HG02642 (cell line): ENCODE measurements around the gene PHB1.
"Not testable (repeated sequence)": the region's sequence is repeated elsewhere in the genome, so short reads cannot be mapped to it uniquely, and the experiment has no call there.

Experiments used
- ATAC-seq: cut with Tn5 transposase; IDR thresholded peaks from one replicate; pipeline ENCODE4 v1.9.1; 2021; ENCODE audit warnings: mild to moderate bottlenecking; ENCODE audit not compliant: unreplicated experiment, poor library complexity

PHB1 gene

DNA sequence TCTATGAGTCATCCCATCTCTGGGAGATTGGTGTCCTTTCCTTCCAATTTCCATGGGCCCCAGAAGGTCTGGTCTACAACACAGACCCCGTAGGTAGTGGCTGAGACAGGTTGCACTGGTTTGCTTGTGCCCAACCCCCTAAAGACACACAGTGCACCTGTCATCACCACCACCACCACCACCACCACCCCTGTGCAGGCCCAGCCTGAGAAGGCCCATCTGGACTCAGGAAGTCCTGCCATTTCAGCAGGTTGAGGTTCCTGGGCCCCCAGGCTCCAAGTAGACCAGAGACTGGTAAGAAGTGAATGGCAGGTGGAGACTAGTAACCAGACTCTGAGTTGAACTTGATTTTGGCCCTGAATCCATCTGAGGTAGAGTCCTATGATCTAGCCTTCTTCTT lies 25.9 kb upstream of the PHB1 start:
- ATAC-seq: no peak

DNA sequence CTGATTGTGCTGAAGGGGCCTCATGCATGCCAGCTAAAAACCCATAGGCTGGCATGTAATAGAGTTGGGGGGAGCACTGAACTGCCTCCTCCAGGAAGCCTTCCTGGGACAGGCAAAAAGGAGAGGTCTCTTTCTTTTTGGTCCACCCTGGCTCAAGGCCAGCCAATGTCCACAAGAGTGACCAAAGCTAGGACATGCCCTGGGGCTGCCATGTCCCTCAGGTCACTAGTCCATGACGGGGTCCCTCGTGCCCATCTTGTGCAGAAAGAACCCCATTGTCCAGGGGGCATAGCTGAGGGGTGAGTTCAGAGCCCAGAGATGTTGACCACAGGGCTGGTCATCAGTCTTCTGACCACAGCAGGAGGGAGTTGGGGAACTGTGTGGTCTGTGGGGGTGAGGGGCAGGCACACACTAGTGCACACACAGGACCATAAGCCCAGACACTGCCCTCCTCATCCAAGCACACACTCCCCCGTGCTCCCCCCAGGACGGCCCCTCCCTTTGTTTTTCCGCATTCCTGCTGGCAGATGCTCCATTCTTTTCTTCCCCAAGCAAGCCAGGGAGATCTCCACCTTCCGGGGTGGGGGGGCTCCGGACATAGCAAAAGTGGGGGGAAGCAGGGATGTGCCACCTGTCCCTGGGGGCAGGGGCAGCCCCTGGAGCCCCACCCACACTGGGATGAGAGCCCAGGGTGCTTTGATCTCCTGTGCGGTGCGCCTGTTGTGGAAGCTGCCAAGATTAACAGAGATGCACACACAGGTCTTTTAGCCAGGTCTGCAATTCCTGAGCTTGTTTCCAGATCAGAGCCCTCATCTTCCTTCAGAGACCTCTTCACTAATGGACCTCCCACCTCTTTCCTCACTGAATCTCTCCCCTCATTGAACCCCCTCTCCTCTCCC lies 25.2 kb upstream of the PHB1 start:
- ATAC-seq: no peak

DNA sequence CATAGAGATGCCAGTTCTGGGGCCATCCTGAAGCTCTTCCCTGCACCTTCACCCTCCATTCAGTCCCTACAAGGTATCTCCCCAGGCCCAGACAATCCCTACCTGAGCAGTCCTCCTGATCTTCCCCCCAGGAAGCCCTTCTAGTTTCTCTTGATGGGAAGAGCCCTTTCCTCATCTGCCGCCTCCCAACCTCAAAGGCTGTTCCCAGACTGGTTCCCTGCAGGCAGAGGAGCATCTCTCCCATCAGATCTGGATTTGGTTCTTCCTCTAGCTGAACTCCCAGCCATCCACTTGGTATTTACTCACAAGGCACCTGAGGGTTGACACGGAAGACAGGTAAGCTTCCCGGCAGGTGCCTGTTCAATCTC lies 24.6 kb upstream of the PHB1 start:
- ATAC-seq: no peak

DNA sequence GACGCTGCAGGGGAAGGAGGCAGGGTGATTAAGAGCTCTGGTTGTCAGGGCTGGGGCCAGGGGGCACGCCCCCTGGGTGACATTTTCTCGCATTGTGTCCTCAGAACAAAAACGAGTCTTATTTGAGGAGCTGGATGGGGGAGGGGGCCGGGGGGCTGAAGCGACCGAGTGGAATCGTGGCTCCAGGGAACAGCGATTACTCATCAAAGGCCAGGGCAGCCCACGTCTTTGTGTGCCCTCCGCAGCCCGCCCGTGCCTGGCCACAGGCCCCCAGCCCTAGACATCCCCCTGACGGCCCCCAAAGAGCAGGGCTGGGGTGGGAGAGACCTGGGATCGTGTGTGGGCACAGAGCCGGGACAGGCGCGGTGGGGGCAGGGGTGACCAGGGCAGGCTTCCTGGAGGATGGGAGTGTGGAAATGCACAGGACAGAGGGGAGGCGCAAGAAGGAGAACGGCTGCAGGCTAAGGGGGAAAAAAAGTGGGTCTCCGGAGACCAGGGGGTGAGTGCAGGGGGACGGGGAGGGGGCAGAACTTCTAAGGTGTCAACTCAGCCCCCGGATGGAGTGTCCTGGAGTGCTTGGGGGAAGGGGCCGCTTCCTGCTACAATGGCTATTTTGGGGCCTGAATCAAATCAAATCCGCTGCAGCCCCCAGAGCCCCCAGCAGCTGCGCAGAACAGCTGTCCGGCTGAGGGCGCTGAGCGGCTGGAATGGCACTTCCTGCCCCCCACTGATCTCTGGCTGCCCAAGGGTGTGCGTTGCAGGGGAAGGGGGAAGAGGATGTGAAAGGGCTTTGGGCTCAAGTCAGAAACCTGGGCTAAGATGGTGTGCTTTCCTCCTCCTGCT lies 24.0 kb upstream of the PHB1 start:
- peak; percentile 45 for ATAC-seq

DNA sequence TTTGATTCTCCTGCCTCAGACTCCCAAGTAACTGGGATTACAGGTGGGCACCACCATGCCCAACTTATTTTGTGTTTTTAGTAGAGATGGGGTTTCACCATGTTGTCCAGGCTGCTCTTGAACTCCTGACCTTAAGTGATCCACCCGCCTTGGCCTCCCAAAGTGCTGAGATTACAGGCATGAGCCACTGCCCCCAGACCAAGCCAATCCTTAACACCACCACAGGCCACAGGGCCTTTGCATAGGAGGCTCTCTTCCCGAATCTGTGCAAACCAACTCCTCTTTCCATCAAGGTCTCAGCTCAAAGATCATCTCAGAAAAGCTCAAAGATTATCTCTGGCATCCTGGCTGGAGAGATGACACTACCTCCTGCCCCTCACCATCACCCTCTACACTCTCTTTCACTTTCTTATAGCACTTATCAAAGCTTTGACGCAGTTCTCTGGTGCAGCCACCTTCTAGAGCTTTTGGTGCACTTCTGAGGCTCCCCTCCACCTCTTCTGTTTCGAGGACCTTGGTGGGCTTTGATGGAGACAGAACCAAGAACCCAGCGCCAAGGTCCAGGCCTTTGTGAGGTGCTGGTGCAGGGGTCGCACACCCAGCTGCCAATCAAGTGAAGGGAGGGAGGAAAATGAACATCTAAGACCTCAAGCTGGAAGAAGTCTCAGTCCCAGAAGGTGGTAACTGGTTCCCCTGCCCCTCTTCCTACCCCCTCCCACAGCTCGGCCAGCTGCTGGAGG lies 23.2 kb upstream of the PHB1 start:
- no peak for ATAC-seq

DNA sequence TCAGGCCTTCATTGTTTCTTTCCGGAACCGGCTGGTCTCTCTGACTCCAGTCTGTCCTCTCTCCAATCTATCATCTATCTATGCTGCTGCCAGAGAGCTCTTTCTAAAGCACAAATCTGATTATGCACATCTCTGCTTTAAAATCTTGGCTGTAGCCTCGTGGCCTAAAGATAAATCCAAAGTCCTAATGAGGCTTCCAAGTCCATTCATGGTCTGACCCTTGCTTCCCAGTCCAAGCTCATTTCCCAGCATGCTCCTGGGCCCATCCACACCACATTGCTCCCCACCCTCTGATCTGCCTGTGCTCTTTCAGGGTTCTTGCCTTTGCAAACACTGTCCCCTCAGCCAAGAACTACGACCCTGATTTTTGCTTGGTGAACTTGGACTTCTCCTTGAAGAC lies 21.5 kb upstream of the PHB1 start:
- no peak for ATAC-seq

DNA sequence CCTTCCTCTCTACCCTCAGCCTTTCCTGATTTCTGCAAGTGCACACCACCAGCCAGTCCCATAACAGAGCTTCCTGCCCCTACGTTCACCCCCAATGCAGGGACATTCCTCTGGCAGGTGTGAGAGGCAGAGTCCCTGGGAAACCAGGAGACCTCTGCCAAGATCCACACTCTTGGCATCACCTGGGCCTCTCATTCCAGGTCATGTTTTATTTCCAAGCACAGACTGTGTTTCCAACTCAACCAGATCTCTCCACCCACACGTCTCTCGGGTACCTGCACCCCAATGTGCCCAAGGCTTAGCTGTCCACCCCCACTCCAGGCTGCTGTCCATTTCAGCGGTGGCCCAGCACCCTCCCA lies 21.0 kb upstream of the PHB1 start:
- ATAC-seq: no peak

DNA sequence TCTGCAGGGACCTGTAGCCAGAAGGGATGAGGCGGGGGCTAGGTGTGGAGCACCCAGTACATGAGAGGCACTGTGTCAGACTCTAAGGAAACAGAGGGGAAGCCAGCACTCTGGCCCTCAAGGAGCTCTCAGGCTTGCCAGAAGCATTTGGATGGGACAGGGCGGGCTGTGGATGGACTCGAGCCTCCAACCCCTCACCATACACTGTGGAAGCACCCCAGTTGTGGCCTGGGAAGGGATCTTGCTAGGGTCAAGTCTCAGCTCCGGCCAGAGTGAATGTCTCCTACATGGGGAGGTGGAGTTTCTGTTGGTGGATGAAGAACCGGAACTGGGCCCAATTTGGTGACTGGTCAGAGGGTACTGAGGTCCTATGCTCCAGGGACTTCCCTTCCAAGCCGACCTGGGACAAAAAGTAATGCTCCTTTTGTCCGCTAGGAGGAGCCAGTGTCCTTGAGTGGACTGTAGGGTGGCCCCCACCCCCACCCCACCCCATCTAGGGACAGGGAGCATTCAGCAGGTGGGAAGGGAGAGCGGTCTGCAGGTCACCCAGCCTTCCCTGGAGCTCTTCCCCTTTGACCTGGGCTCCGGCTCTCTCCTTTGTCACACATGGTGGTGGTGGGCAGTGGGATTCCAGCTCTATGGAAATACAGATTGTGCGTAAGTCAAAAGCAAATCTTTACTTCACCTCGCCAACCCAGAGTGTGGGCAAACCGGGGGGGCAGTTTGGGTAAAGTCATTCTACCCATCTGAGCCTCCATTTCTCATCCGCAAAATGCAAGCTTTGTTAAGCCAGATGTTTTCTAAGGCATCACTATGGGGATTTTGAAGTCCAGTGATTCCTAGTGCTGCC lies 20.4 kb upstream of the PHB1 start:
- no peak for ATAC-seq

DNA sequence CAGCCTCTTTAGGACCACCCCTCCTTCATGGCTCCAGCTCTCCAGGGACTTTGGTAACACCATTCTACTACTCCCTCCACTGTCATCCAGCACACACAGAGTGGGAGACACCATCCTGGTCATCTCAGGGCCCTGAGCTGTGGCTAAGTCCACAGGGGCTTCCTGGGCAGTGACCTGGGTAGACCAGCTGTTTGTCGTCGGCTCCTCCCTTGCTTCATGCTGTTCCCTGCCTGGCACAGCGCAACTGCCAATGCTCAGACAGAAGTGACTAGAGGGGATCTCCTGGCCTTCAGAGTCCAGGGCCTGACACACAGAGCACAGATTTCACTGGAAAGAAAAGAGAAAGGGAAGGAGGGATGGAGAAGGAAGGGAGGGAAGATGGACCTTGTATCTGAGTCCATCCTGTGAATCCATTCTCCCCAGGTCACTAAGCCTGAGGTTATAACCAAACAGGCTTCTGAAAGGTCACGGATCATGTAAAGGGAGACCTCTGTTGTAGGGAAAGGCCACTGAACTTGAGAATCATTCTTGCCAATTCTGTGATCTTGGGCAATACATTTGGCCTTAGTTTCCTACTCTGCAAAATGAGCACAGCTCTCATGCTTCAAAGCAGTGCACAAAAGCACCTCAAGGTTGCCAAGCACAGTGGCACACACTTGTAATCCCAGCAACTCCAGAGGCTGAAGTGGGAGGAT lies 18.5 kb upstream of the PHB1 start:
- ATAC-seq: no peak

DNA sequence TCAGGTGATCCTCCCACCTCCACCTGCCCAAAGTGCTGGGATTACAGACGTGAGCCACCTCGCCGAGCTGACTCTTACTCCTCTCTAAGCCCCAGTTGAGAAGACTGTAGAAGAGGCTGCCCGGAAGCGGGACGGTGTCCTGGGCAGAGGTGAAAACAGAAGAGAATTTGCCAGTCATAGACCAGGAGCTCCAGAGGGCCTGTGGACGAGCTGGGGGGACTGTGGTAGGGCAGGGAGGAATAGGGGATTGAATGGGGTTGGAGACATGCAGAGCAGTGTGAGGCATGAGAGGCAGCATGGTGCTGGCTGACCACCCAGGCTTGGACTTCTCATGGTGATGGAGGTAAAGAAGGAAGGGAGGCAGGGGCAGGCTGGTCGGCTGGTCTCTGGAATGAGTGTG lies 17.1 kb upstream of the PHB1 start:
- ATAC-seq: no peak

DNA sequence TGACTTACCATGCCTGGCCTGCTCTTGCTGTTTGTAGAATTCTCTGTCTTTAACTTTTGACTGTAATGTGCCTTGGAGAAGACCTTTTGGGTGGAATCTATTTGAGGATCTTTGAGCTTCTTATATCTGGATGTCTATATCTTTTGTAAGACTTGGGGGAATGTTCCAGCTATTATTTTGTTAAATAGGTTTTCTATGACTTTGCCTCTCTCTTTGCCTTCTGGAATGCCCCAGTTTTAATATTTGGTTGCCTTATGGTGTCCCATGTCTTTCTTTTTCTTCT lies 10.3 kb upstream of the PHB1 start:
- ATAC-seq: no peak

DNA sequence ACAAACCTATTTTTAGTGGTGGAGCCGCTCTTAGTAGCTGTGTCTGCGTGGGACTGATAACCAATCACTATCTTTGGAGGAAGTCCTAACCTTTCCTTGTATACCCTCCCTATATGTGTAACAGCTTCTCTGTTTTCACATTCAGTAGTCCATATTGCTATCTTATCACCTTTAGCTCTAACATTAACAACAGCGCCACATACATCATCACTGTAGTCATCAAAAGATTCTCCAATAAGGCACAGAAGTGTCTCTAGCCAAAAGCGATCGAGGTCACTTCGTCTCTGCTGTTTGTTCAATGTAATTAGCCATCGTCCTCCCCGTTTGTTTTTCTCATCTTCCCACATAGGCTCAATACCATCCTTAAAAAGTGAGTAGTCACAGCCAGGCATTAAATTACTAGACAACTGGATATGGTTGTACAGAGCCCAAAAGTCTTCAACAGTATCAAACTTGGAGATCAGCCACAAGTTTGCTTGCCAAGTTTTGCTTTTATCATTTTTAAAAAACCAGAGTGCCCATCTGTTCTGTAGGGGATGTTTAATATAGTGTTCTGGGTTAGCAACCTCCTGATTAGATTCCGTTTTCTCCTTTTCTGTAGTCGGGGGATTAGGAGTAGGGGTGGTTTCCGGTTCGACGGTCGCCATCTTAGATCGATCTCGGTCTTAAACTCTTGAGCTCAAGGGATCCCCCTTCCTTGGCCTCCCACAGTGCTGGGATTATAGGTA lies 9.8 kb upstream of the PHB1 start:
- ATAC-seq: not testable (repeated sequence)

DNA sequence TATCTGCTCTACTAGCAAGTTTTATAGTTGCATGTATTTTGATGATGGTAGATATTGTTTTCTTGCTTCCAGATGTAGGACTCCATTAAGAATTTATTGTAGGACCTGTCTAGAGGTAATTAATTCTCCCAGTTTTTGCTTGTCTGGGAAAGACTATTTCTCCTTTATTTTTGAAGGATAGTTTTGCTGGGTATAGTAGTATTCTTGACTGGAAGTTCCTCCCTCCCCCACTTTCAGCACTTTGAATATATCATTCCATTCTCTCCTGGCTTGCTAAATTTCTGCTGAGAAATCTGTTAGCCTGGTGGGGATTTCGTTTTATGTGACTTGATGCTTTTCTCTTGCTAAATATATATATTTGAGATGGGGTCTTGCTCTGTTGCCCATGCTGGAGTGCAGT lies 8.0 kb upstream of the PHB1 start:
- ATAC-seq: no peak

DNA sequence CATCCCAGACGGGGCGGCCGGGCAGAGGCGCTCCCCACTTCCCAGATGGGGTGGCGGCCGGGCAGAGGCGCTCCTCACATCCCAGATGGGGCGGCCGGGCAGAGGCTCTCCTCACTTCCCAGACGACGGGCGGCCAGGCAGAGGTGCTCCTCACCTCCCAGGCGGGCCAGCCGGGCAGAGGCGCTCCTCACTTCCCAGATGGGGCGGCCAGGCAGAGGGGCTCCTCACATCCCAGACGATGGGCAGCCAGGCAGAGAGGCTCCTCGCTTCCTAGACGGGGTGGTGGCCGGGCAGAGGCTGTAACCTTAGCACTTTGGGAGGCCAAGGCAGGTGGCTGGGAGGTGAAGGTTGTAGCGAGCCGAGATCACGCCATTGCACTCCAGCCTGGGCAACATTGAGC lies 5.1 kb upstream of the PHB1 start:
- ATAC-seq: not testable (repeated sequence)

DNA sequence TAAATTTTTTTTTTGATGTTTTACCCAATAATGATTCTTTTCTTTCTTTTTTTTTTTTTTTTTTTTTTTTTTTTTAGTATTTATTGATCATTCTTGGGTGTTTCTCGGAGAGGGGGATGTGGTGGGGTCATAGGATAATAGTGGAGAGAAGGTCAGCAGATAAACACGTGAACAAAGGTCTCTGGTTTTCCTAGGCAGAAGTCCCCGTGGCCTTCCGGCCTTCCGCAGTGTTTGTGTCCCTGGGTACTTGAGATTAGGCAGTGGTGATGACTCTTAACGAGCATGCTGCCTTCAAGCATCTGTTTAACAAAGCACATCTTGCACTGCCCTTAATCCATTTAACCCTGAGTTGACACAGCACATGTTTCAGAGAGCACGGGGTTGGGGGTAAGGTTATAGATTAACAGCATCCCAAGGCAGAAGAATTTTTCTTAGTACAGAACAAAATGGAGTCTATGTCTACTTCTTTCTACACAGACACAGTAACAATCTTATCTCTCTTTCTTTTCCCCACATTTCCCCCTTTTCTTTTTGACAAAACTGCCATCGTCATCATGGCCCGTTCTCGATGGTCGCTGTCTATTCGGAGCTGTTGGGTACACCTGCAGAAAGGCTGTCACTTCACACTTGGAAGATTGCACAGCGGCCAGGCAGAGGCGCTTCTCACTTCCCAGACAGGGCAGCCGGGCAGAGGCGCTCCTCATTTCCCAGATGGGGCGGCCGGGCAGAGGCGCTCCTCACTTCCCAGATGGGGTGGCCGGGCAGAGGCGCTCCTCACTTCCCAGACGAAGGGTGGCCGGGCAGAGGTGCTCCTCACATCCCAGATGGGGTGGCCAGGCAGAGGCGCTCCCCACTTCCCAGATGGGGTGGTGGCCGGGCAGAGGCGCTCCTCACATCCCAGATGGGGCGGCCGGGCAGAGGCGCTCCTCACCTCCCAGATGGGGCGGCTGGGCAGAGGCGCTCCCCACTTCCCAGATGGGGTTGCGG lies 4.4 kb upstream of the PHB1 start:
- not testable (repeated sequence) for ATAC-seq

DNA sequence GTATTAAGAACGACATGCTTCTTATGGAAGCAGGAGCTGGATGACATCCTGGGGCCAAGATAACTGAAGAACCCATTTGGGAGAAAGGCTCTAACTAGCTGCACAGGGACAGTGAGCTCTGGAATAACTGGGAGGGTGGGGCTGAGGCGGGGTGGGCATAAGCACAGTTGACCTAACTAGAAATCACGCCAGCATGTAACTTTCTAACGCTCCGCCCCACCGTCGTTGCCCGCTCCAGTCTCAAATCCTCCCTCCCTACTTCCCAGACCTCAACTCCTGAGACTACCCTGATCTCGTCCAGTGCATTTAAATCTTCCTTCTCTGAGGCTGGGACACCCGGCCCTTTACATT lies 436 bp downstream of the PHB1 start:
- no peak for ATAC-seq

DNA sequence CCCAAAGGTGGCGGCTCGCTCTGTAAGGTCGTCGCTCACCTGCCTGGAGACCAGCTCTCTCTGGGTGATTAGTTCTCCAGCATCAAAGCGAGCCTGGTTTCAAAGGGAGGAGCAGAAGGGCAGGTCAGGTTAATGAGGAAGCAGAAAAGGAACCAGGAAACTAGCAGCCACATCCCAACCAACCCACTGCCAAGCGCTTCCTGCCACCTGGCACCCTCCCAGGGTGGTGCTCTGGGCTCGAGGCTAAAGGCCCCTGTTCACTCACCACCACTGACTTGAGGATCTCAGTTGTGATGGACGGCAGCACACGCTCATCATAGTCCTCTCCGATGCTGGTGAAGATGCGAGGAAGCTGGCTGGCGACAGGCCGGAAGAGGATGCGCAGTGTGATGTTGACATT lies 5.6 kb downstream of the PHB1 start:
- ATAC-seq: no peak

DNA sequence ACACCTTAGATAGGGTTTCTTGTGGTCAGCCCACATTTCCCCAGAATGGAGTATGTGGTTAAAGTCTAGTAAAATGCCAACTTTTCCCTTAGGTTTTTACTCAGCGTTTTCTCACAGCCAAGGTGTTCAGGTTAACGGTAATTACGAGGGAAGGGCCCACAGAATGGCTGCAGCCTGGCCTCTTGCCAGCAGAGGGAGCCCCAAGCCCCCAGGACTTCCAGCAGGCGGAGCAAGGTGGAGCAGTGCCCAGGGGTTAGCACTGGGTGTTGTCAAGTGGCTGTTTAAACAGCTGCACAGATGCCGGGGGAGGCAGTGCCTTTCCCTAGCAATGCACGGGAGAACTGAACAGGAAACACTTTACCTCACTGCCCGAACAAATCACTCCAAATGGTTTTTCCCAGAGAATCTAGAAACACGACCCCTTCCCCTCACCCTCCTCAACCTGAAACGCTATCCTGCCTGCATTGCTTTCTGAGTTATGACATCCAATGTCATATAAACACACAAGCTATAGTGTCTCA lies 6.6 kb downstream of the PHB1 start:
- ATAC-seq: peak; percentile 71
